HG03039 (cell line): ENCODE measurements around the gene ZBTB7C.

Source experiments
- ATAC-seq: cut with Tn5 transposase; IDR thresholded peaks from one replicate; pipeline ENCODE4 v1.9.1; 2021; ENCODE audit warnings: mild to moderate bottlenecking, moderate library complexity; ENCODE audit not compliant: unreplicated experiment

ZBTB7C gene

GRCh38 chr18:48131042-48131441 lies 278.1 kb downstream of the ZBTB7C start:
- ATAC-seq, result no peak

DNA sequence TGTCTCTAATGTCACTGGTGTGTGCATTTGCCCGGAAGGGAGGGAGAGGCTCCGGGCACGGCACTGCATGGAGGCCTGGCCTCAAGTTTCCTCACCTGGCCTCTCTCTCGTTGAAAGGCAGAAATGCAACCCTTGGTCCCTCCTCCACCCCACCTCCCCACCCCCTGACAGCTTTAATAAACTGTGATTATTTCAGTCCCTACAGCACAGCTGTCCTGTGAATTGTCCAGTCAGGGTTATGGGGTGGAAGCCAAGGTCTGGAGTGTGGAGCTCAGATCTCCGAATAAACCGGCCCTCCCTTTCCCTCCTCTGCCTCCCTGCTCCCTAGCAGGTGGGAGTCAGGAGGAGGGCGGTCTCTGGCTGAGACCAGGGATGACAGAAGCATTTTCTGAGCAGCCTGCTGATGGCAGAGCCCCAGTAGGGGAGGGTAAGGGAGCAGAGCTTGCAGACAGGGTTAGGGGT lies 279.5 kb downstream of the ZBTB7C start:
- no peak for ATAC-seq

DNA sequence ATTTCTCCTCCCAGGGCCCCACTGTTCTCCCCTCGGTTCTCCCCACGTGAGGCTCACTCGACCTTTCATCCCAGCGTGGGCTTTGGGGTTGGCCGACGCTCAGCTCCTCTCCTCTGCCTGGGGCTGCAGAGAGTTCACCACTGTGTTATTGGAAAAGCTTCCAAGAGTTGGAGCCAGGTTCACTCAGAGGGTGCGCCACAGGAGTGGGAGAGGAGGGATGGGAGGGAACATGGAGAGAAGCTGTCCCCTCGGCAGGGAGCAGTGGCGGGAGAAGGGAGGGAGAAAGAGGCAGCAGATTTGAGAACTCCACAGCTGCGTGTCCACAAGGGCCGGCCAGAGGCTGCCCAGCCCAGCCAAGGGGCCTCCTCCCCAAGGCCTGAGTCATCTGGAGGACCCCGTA lies 281.6 kb downstream of the ZBTB7C start:
- ATAC-seq, result no peak

GRCh38 chr18:48126240-48126639 lies 282.9 kb downstream of the ZBTB7C start:
- ATAC-seq, result no peak

DNA sequence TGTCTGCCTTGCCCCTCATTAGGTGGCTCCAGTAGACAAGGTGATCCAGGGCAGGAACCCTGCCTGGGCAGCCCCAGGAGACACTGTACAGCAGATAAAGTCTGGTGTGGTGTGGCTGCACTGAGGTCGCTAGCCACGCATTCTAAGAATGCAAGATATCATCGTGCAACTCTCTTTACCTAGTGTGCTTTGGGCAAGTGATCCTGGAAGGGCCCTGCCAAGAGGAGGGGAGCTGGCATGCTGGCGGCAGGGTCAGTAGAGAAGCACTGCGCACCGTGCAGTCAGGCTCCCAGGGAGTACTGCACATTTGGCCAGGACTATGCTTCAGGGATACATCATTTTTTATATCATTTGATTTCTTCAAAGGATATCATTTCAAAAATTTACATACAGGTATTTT lies 283.5 kb downstream of the ZBTB7C start:
- no peak for ATAC-seq

GRCh38 chr18:48124857-48125626 lies 284.1 kb downstream of the ZBTB7C start:
- no peak for ATAC-seq

DNA sequence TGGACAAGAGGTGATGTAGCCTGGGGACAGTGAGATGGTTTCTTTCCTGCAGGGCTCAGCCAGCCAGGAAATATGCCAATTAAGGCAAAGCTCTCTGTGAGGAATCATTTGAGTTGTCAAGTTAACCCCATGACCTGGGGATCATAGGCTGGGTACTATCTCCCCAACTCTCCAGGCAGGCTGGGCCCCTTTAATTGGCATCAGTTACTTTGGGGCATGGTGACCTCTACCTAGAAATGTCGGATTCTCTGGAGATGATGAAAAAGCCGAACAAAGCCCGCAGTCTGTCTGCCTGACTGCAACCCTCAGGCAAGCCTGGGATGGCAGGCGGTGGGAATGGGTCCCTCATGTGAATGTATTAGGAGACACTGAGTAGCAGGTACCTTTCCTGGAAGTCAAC lies 285.2 kb downstream of the ZBTB7C start:
- ATAC-seq, result no peak

- no peak for ATAC-seq
These were observed 285.9 kb downstream of the ZBTB7C start for GRCh38 chr18:48123324-48123723.

DNA sequence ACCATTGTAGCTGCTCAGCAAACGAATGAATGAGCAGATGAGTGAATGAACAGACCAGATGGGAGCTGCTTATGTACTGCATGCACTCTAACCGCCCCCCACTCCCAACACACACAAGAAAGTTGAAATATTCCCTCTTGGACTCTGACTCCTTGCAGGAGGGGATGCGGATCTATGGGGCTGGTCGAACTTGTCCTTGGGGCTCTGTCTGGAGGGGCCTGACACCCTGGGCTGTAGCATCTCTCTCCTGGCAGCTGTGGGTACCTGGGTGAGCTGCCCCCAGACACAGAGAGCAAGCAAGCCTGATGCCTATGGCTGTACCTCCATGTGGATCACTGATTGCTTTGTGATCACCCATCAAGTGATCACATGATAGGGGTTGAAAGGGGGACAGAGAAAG lies 286.4 kb downstream of the ZBTB7C start:
- no peak for ATAC-seq

- ATAC-seq, result no peak
These were observed 286.8 kb downstream of the ZBTB7C start for GRCh38 chr18:48122376-48122775.

GRCh38 chr18:48121752-48122151 lies 287.4 kb downstream of the ZBTB7C start:
- no peak for ATAC-seq

DNA sequence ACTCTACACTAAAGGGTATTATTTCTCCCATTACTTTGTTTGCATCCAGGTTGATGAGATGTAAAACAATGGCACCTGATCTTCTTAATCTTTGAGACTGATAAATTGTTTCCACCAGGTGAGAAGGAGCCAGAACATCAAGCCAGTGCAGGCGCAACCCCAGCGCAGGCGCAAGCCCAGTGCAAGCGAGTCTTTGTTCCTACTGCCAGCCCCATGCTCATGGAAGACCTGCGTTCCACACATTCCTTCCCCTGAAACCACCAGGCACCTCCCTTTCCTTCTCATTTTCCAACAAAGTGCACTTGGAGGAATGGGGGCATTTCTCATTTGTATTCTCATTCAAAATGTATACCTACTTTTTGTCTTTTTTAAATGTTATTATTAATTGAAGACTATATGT lies 290.0 kb downstream of the ZBTB7C start:
- no peak for ATAC-seq

- ATAC-seq, result no peak
These were observed 292.1 kb downstream of the ZBTB7C start for GRCh38 chr18:48116873-48117630.

DNA sequence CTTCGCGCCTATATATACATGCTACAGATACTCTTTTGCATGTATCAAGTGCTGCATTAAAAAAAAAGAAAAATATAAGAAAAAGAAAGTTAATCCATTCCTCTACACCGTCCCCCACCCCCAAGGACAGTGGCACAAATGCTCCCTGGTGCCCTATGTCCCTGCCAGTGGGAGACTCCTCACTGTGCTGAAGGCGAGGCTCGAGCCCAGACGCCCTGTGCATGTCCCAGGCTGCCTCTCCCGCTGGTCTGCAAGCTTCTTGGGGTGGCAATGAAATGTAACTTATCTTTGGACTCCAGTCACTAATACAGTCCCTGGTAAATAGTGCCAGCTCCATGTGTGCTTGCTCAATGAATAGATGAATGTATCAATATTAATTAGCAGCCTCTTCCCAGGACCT lies 293.2 kb downstream of the ZBTB7C start:
- no peak for ATAC-seq

DNA sequence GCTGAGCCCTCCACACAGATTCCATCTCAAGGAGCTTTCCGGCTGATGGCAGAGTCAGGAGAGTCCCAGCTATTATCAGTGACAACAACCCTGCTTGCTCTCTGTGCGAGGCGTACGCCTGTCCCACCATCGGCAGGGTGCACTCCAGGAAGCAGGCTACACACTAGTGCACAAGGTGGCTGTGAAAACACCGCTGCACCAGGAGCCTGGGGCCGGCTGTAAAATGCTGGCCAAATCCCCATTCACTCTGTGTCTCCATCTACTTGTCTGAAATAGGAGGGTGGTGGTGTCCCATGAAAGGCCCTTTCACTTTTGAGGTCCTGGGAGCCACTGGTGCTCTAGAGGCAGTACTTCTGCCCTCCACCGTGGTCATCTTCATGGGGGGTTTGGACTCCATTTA lies 295.5 kb downstream of the ZBTB7C start:
- ATAC-seq, result no peak

- no peak for ATAC-seq
These were observed 297.6 kb downstream of the ZBTB7C start for GRCh38 chr18:48111587-48111986.

DNA sequence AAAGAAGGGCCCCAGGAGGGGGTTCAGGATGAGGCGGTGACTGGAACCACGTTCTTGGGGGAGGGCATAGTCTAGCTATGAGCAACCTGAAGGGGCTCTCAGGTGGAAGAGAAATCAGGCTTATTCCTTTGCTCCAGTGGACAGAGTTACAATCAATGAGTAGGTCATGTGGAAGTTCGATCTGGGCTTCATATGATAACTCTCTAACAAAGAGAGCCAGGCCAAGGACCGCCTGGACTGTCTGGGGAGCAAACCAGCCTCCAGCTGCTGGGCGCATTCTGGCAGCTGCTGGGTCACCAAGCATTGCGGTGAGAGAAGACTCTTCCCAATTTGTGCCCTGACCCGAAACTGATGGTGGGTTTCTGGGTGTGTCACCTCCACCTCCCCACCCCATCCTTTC lies 298.4 kb downstream of the ZBTB7C start:
- ATAC-seq, result no peak

- no peak for ATAC-seq
These were observed 299.2 kb downstream of the ZBTB7C start for GRCh38 chr18:48109961-48110493.

DNA sequence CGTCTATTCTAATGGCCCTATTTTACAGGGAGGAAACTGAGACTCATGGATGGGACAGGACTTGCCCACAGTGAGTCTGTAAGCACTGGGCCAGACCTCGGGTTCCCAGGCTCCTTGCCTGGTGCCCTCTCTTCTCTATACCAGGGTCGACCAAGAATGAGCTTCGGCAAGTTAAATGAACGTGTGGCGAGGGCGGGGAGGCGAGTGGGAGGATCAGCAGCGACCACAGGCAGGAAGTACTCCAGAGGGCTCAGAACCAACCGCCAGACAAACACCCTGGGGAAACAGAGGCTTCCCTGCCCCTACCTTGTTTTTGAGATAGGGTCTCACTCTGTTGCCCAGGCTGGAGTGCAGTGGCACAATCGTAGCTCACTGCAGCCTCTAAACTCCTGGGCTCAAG lies 301.0 kb downstream of the ZBTB7C start:
- no peak for ATAC-seq

DNA sequence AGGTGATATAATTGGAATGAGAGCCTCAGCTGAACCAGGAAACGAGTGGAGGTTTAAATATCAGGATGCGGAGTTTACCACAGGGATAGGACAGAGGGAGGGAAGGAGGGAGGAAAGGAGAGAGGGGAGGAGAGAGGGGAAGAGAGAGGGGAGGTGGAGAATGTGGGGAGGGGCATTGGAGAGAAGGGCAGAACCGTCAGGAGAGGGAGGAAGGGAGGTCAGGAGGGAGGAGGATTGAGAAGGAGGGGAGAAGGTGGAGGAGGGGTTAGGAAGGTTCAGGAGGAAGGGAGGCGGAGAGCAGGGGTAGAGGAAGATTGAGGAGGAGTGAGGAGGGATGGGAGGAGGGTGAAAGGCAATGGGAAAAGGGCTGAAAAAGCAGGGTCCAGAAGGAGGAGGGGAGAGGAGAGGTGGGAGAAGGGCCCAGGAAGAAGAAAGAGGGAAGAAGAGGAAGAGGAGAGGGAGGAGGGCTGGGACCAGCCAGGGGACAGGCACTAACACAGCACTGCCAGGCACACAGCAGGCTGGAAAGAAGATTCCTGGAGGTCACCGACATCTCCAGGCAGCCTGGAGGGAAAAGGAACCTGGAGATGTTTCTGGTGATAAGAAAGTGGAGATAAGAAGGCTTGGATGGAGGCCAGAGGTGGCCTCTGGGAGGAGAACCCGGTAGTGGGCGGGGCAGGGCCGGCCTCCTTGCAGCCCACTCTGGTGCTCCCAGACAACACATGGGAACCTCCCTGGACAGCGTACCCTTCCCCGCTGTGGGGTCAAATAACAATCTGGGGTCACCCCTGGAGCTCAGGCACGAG lies 302.0 kb downstream of the ZBTB7C start:
- no peak for ATAC-seq

- ATAC-seq, result no peak
These were observed 302.7 kb downstream of the ZBTB7C start for GRCh38 chr18:48106498-48106897.
